ENCODE data around the gene PACS1. TPM values are rescaled to one million over a fixed set of nuclear protein-coding genes. Genes with fewer than 3 reads are reported as not detected.

Gene PACS1
- total RNA-seq, 1 donor from 2014 or later, result 30.6 TPM

GRCh38 chr11:66157182-66157864 lies 87.3 kb downstream of the PACS1 start:
- no peak overlapping the region for H3K27ac Mint-ChIP-seq (ENCODE audit: unreplicated experiment)
- TF ChIP-seq CTCF (IDR thresholded peaks at IDR 0.05; ENCODE audit: partially characterized antibody, unreplicated experiment), result no peak

GRCh38 chr11:66158156-66158555 lies 88.1 kb downstream of the PACS1 start:
- no peaks in the 10 kb centered on the region for H3K36me3 Mint-ChIP-seq (ENCODE audit: unreplicated experiment)
- H3K4me3 Mint-ChIP-seq (ENCODE audit: unreplicated experiment), result no peak overlapping the region
- TF ChIP-seq CTCF (IDR thresholded peaks at IDR 0.05; ENCODE audit: partially characterized antibody, unreplicated experiment), result no peak
- H3K4me1 Mint-ChIP-seq (ENCODE audit: low read depth, unreplicated experiment), result no peaks in the 10 kb centered on the region
- H3K27me3 Mint-ChIP-seq (ENCODE audit: unreplicated experiment), result no peaks in the 10 kb centered on the region
- no peak for DNase-seq
- no peaks in the 10 kb centered on the region for H3K9me3 Mint-ChIP-seq (ENCODE audit: unreplicated experiment)
- H3K27ac Mint-ChIP-seq (ENCODE audit: unreplicated experiment), result no peak overlapping the region

More at GRCh38 chr11:66157182-66157864, 87.3 kb downstream of the PACS1 start:
- H3K4me3 Mint-ChIP-seq (ENCODE audit: unreplicated experiment), result no peak overlapping the region
- no peaks in the 10 kb centered on the region for H3K36me3 Mint-ChIP-seq (ENCODE audit: unreplicated experiment)
- H3K27me3 Mint-ChIP-seq (ENCODE audit: unreplicated experiment), result no peaks in the 10 kb centered on the region
- H3K9me3 Mint-ChIP-seq (ENCODE audit: unreplicated experiment), result no peaks in the 10 kb centered on the region
- no peaks in the 10 kb centered on the region for H3K4me1 Mint-ChIP-seq (ENCODE audit: low read depth, unreplicated experiment)
- no peak for DNase-seq

GRCh38 chr11:66159324-66159984 lies 89.4 kb downstream of the PACS1 start:
- Mint-ChIP-seq H3K27me3 (ENCODE audit: unreplicated experiment) (no peaks in the 10 kb centered on the region), H3K27ac (ENCODE audit: unreplicated experiment) (no peak overlapping the region), H3K36me3 (ENCODE audit: unreplicated experiment) (no peaks in the 10 kb centered on the region), H3K4me3 (ENCODE audit: unreplicated experiment) (no peak overlapping the region), H3K9me3 (ENCODE audit: unreplicated experiment) (no peaks in the 10 kb centered on the region), H3K4me1 (ENCODE audit: low read depth, unreplicated experiment) (no peaks in the 10 kb centered on the region)
- TF ChIP-seq CTCF (IDR thresholded peaks at IDR 0.05; ENCODE audit: partially characterized antibody, unreplicated experiment), result no peak
- DNase-seq, result no peak

- no peaks in the 10 kb centered on the region for H3K27me3 Mint-ChIP-seq (ENCODE audit: unreplicated experiment)
- no peak for TF ChIP-seq CTCF (IDR thresholded peaks at IDR 0.05; ENCODE audit: partially characterized antibody, unreplicated experiment)
Observed at GRCh38 chr11:66160709-66161108, 90.6 kb downstream of the PACS1 start.

GRCh38 chr11:66168289-66168688 lies 98.2 kb downstream of the PACS1 start:
- no peak for TF ChIP-seq CTCF (IDR thresholded peaks at IDR 0.05; ENCODE audit: partially characterized antibody, unreplicated experiment)
- H3K27me3 Mint-ChIP-seq (ENCODE audit: unreplicated experiment), result peaks cover 2% of the 10 kb centered on the region
- no peak for DNase-seq
- peaks cover 2% of the 10 kb centered on the region for H3K9me3 Mint-ChIP-seq (ENCODE audit: unreplicated experiment)
- H3K36me3 Mint-ChIP-seq (ENCODE audit: unreplicated experiment), result no peaks in the 10 kb centered on the region
- H3K4me3 Mint-ChIP-seq (ENCODE audit: unreplicated experiment), result no peak overlapping the region
- no peak overlapping the region for H3K27ac Mint-ChIP-seq (ENCODE audit: unreplicated experiment)
- no peaks in the 10 kb centered on the region for H3K4me1 Mint-ChIP-seq (ENCODE audit: low read depth, unreplicated experiment)

More at GRCh38 chr11:66160709-66161108, 90.6 kb downstream of the PACS1 start:
- Mint-ChIP-seq H3K27ac (ENCODE audit: unreplicated experiment) (no peak overlapping the region), H3K4me1 (ENCODE audit: low read depth, unreplicated experiment) (no peaks in the 10 kb centered on the region), H3K9me3 (ENCODE audit: unreplicated experiment) (no peaks in the 10 kb centered on the region), H3K36me3 (ENCODE audit: unreplicated experiment) (no peaks in the 10 kb centered on the region), H3K4me3 (ENCODE audit: unreplicated experiment) (no peak overlapping the region)
- no peak for DNase-seq

All from glutamatergic neuron (in vitro differentiated cells).